ENCODE results near the gene ADGRV1.

The ADGRV1 gene

DNA sequence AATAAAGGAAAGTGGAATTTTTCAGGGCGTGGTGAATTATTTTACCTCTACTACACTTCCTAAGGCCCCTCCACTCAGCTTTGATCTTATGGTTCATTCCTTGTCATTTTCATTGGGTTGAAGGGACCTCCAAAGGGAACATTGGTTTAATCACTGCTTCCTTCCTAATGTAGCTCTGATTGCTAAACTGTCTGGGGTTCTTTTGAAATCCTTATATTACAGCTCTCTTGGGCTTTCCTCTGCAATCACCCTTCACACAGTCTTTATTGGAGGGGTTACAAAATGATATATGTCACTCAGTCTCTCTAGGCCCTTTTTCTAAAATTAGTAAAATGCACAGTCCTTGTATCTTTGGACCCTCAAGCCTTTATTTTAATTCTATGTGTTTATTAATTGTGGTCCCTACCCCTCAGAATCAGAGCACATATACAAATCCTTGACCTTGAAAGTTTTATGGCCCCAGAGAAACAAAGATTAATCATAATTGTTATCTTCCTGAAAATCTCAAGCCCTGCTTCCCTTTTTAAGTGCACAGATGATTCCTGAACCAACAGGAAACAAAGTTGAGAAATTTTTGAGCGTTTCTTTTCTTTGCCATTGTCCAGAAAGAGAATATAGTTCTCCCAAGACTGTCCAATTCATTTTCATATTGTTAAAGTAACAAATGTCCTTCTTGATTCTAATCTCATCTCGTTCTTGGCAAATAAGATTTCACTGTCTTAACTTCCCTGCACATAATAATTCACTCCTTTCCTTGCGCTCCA, 494.6 kb downstream of the ADGRV1 start:
- DNase-seq (ENCODE audit: low spot score), result no peak
- Histone ChIP-seq H3K4me3 (ENCODE audit: severe bottlenecking) (no peak overlapping the region), H3K27ac (ENCODE audit: poor library complexity, severe bottlenecking) (no peak overlapping the region), H3K9me3 (ENCODE audit: severe bottlenecking) (no peaks in the 10 kb centered on the region), H3K4me1 (ENCODE audit: insufficient read depth, poor library complexity, severe bottlenecking) (peaks cover 16% of the 10 kb centered on the region), H3K36me3 (ENCODE audit: low read depth) (no peaks in the 10 kb centered on the region), H3K27me3 (ENCODE audit: insufficient read depth, poor library complexity, severe bottlenecking) (no peaks in the 10 kb centered on the region)
- no peak for TF ChIP-seq CTCF (IDR thresholded peaks at IDR 0.05; ENCODE audit: poor library complexity, severe bottlenecking)
- no peak for ATAC-seq (ENCODE audit: low read depth)

- H3K9me3 ChIP-seq (ENCODE audit: severe bottlenecking), result no peaks in the 10 kb centered on the region
These were observed 495.1 kb downstream of the ADGRV1 start for GRCh38 chr5:91053741-91054025.

GRCh38 chr5:91058155-91058554, 499.6 kb downstream of the ADGRV1 start:
- DNase-seq (ENCODE audit: low spot score) (no peak), ATAC-seq (ENCODE audit: low read depth) (no peak)
- Histone ChIP-seq H3K4me1 (ENCODE audit: insufficient read depth, poor library complexity, severe bottlenecking) (peaks cover 16% of the 10 kb centered on the region), H3K4me3 (ENCODE audit: severe bottlenecking) (no peak overlapping the region), H3K9me3 (ENCODE audit: severe bottlenecking) (no peaks in the 10 kb centered on the region), H3K27me3 (ENCODE audit: insufficient read depth, poor library complexity, severe bottlenecking) (no peaks in the 10 kb centered on the region), H3K27ac (ENCODE audit: poor library complexity, severe bottlenecking) (peak overlapping the region; percentile 56), H3K36me3 (ENCODE audit: low read depth) (no peaks in the 10 kb centered on the region)
- TF ChIP-seq CTCF (IDR thresholded peaks at IDR 0.05; ENCODE audit: poor library complexity, severe bottlenecking), result no peak

More at GRCh38 chr5:91053741-91054025, 495.1 kb downstream of the ADGRV1 start:
- DNase-seq (ENCODE audit: low spot score) (no peak), ATAC-seq (ENCODE audit: low read depth) (no peak)
- peaks cover 20% of the 10 kb centered on the region for H3K4me1 ChIP-seq (ENCODE audit: insufficient read depth, poor library complexity, severe bottlenecking)
- H3K27ac ChIP-seq (ENCODE audit: poor library complexity, severe bottlenecking), result no peak overlapping the region
- no peaks in the 10 kb centered on the region for H3K27me3 ChIP-seq (ENCODE audit: insufficient read depth, poor library complexity, severe bottlenecking)
- no peak for TF ChIP-seq CTCF (IDR thresholded peaks at IDR 0.05; ENCODE audit: poor library complexity, severe bottlenecking)
- H3K4me3 ChIP-seq (ENCODE audit: severe bottlenecking), result no peak overlapping the region
- no peaks in the 10 kb centered on the region for H3K36me3 ChIP-seq (ENCODE audit: low read depth)

DNA sequence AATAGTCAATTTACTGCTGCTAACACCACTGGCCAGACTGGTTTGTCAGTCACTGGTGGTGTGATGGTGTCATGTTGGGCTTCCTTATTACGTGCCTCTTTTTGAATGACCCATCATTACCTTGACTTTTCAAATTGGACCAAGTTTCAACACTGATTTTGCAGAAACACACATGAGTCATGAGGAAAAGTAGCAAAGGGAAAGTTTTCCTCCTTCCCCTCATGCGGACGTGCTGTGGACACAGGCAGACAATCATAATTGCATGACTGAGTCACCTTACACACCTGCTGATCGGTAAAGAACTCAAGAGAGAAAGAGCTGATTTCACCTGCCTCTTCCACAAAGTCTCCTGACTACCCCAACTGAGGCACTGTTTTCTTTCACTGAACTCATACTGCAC, 500.0 kb downstream of the ADGRV1 start:
- Histone ChIP-seq H3K36me3 (ENCODE audit: low read depth) (no peaks in the 10 kb centered on the region), H3K4me1 (ENCODE audit: insufficient read depth, poor library complexity, severe bottlenecking) (peaks cover 16% of the 10 kb centered on the region), H3K4me3 (ENCODE audit: severe bottlenecking) (no peak overlapping the region), H3K27ac (ENCODE audit: poor library complexity, severe bottlenecking) (peak overlapping the region; percentile 56), H3K27me3 (ENCODE audit: insufficient read depth, poor library complexity, severe bottlenecking) (no peaks in the 10 kb centered on the region), H3K9me3 (ENCODE audit: severe bottlenecking) (no peaks in the 10 kb centered on the region)
- TF ChIP-seq CTCF (IDR thresholded peaks at IDR 0.05; ENCODE audit: poor library complexity, severe bottlenecking), result no peak
- peak; percentile 97 for ATAC-seq (ENCODE audit: low read depth)
- DNase-seq (ENCODE audit: low spot score), result peak; percentile 74

- TF ChIP-seq CTCF (IDR thresholded peaks at IDR 0.05; ENCODE audit: poor library complexity, severe bottlenecking), result no peak
- peaks cover 16% of the 10 kb centered on the region for H3K4me1 ChIP-seq (ENCODE audit: insufficient read depth, poor library complexity, severe bottlenecking)
- H3K4me3 ChIP-seq (ENCODE audit: severe bottlenecking), result no peak overlapping the region
- H3K27ac ChIP-seq (ENCODE audit: poor library complexity, severe bottlenecking), result no peak overlapping the region
- H3K9me3 ChIP-seq (ENCODE audit: severe bottlenecking), result no peaks in the 10 kb centered on the region
- DNase-seq (ENCODE audit: low spot score) (no peak), ATAC-seq (ENCODE audit: low read depth) (no peak)
- no peaks in the 10 kb centered on the region for H3K27me3 ChIP-seq (ENCODE audit: insufficient read depth, poor library complexity, severe bottlenecking)
- no peaks in the 10 kb centered on the region for H3K36me3 ChIP-seq (ENCODE audit: low read depth)
These were observed 500.8 kb downstream of the ADGRV1 start for GRCh38 chr5:91059409-91059808.
